NK-92 (cell line): Measurements from ENCODE around the gene STKLD1.
"Not testable (repeated sequence)": the region's sequence is repeated elsewhere in the genome, so short reads cannot be mapped to it uniquely, and the experiment has no call there.

Experiments used
- DNase-seq: peaks from one replicate; lab custom pipeline; 2025; ENCODE audit not compliant: unreplicated experiment; lab: John Stamatoyannopoulos, UW

The STKLD1 gene

GRCh38 chr9:133436681-133437080 is 60.5 kb downstream of the STKLD1 start:
- no peak for DNase-seq

- DNase-seq, result no peak
Observed at GRCh38 chr9:133437753-133438531, 61.8 kb downstream of the STKLD1 start.

GRCh38 chr9:133439337-133439736 is 63.2 kb downstream of the STKLD1 start:
- DNase-seq, result no peak

- no peak for DNase-seq
Observed at GRCh38 chr9:133440874-133441273, 64.7 kb downstream of the STKLD1 start.

- no peak for DNase-seq
Observed at GRCh38 chr9:133441571-133441970, 65.4 kb downstream of the STKLD1 start.

GRCh38 chr9:133443248-133443647 is 67.1 kb downstream of the STKLD1 start:
- no peak for DNase-seq

GRCh38 chr9:133443982-133444381 is 67.8 kb downstream of the STKLD1 start:
- no peak for DNase-seq

GRCh38 chr9:133445293-133445969 is 69.3 kb downstream of the STKLD1 start:
- no peak for DNase-seq

- no peak for DNase-seq
Observed at GRCh38 chr9:133448487-133448972, 72.4 kb downstream of the STKLD1 start.

- DNase-seq, result no peak
Observed at GRCh38 chr9:133449760-133450159, 73.6 kb downstream of the STKLD1 start.

GRCh38 chr9:133451865-133452264 is 75.7 kb downstream of the STKLD1 start:
- not testable (repeated sequence) for DNase-seq

- DNase-seq, result no peak
Observed at GRCh38 chr9:133452562-133452961, 76.4 kb downstream of the STKLD1 start.

GRCh38 chr9:133453651-133454050 is 77.5 kb downstream of the STKLD1 start:
- no peak for DNase-seq

- DNase-seq, result no peak
Observed at GRCh38 chr9:133454325-133454724, 78.2 kb downstream of the STKLD1 start.

GRCh38 chr9:133454943-133455673 is 78.9 kb downstream of the STKLD1 start:
- DNase-seq, result no peak
